Measurements from ENCODE around the gene SENP2.

DNA sequence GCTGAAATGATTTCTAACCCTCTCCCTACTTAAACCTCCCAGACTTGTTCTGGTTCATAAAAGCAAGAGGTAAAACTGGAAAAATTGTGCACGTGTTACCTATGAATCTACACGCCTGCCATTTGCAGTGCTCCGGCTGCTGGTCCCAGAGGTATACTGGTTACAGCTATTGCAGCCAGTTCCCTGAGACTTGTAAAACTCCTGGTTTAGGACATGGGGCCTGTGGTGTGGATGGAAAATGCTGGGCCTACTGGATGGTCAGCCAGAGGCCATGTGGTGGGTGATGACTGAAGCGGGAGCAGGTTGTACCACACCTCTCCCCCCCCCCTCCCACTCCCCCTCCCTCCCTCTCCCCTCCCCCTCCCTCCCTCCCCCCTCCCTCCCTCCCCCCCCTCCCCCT lies 45.0 kb downstream of the SENP2 start:
- TF ChIP-seq, protein P1, sequence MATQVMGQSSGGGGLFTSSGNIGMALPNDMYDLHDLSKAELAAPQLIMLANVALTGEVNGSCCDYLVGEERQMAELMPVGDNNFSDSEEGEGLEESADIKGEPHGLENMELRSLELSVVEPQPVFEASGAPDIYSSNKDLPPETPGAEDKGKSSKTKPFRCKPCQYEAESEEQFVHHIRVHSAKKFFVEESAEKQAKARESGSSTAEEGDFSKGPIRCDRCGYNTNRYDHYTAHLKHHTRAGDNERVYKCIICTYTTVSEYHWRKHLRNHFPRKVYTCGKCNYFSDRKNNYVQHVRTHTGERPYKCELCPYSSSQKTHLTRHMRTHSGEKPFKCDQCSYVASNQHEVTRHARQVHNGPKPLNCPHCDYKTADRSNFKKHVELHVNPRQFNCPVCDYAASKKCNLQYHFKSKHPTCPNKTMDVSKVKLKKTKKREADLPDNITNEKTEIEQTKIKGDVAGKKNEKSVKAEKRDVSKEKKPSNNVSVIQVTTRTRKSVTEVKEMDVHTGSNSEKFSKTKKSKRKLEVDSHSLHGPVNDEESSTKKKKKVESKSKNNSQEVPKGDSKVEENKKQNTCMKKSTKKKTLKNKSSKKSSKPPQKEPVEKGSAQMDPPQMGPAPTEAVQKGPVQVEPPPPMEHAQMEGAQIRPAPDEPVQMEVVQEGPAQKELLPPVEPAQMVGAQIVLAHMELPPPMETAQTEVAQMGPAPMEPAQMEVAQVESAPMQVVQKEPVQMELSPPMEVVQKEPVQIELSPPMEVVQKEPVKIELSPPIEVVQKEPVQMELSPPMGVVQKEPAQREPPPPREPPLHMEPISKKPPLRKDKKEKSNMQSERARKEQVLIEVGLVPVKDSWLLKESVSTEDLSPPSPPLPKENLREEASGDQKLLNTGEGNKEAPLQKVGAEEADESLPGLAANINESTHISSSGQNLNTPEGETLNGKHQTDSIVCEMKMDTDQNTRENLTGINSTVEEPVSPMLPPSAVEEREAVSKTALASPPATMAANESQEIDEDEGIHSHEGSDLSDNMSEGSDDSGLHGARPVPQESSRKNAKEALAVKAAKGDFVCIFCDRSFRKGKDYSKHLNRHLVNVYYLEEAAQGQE (IDR thresholded peaks at IDR 0.05) = no peak
- TF ChIP-seq, protein P2, sequence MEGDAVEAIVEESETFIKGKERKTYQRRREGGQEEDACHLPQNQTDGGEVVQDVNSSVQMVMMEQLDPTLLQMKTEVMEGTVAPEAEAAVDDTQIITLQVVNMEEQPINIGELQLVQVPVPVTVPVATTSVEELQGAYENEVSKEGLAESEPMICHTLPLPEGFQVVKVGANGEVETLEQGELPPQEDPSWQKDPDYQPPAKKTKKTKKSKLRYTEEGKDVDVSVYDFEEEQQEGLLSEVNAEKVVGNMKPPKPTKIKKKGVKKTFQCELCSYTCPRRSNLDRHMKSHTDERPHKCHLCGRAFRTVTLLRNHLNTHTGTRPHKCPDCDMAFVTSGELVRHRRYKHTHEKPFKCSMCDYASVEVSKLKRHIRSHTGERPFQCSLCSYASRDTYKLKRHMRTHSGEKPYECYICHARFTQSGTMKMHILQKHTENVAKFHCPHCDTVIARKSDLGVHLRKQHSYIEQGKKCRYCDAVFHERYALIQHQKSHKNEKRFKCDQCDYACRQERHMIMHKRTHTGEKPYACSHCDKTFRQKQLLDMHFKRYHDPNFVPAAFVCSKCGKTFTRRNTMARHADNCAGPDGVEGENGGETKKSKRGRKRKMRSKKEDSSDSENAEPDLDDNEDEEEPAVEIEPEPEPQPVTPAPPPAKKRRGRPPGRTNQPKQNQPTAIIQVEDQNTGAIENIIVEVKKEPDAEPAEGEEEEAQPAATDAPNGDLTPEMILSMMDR (IDR thresholded peaks at IDR 0.05; ENCODE audit: low read depth, low read length, missing input control) = no peak
- no peak for TF ChIP-seq YY1 (IDR thresholded peaks at IDR 0.05)
- TF ChIP-seq RAD21 (IDR thresholded peaks at IDR 0.05) = no peak
- no peak for TF ChIP-seq TAF1 (conservative IDR thresholded peaks at IDR 0.05)
- no peak for TF ChIP-seq JUND (IDR thresholded peaks at IDR 0.05)
- TF ChIP-seq FOXA2 (IDR thresholded peaks at IDR 0.05) = no peak
